Aorta (tissue), 5 donors: Measurements from ENCODE around the gene YJU2. TPM values are rescaled to one million over a fixed set of nuclear protein-coding genes. Genes with fewer than 3 reads are reported as not detected.
"Not testable (repeated sequence)": the region's sequence is repeated elsewhere in the genome, so short reads cannot be mapped to it uniquely, and the experiment has no call there.

Experiments
- ATAC-seq: fragments of 200-7000 bp; cut with Tn5 transposase; one replicate; pipeline ENCODE4 v1.9.1; 2022; ENCODE audit warnings: moderate library complexity; ENCODE audit not compliant: low FRiP score
- DNase-seq, 2 donors: peaks; one replicate each; pipeline ENCODE4 v3.0.0-alpha.2; 2020
- H3K27ac ChIP-seq, 2 donors: one replicate each; pipeline ENCODE4 v1.5.1; 2013; ENCODE audit warnings: low read length in 2 of 2, mild to moderate bottlenecking in 2 of 2, moderate library complexity in 2 of 2, control low read depth in 1 of 2, inconsistent platforms in 1 of 2, low read depth in 1 of 2
- H3K27me3 ChIP-seq, 2 donors: one replicate each; pipeline ENCODE4 v1.6.1; 2013; ENCODE audit warnings: control low read depth in 1 of 2, low read length in 1 of 2, mild to moderate bottlenecking in 1 of 2, moderate library complexity in 1 of 2; ENCODE audit not compliant: insufficient read depth in 2 of 2, control insufficient read depth in 1 of 2
- H3K36me3 ChIP-seq, 2 donors: one replicate each; pipeline ENCODE4 v1.6.1; 2013; ENCODE audit warnings: control low read depth in 1 of 2, low read length in 1 of 2, mild to moderate bottlenecking in 1 of 2; ENCODE audit not compliant: insufficient read depth in 2 of 2, control insufficient read depth in 1 of 2
- H3K4me1 ChIP-seq, 2 donors: one replicate each; pipeline ENCODE4 v1.6.1; 2013; ENCODE audit warnings: low read length in 2 of 2, control low read depth in 1 of 2, mild to moderate bottlenecking in 1 of 2, moderate library complexity in 1 of 2; ENCODE audit not compliant: insufficient read depth in 2 of 2, control insufficient read depth in 1 of 2
- H3K4me3 ChIP-seq, 2 donors: one replicate each; pipeline ENCODE4 v1.5.1; 2013; ENCODE audit warnings: low read length in 2 of 2, control low read depth in 1 of 2, mild to moderate bottlenecking in 1 of 2
- H3K9me3 ChIP-seq: one replicate; pipeline ENCODE4 v1.6.1; 2013; ENCODE audit warnings: mild to moderate bottlenecking, low read length; ENCODE audit not compliant: control insufficient read depth
- whole genome bisulfite sequencing, 2 donors: extraction: QIAGEN DNeasy Blood & Tissue Kit; methylation state at CpG; one replicate each; pipeline ENCODE4 v1.1.7; 2013; 5-methylcytosine and 5-hydroxymethylcytosine counted together
- intact Hi-C, 2 donors: fragments of 100-400 bp; cut with DNase I; formaldehyde crosslinking; loops; one replicate each; pipeline versions ENCODE4 v1.14.2 to v1.15.0; 2022
- polyA plus RNA-seq, 2 donors: library from polyadenylated mRNA; stranded (reverse); fragments of 200-250 nt; gene quantifications; one replicate each; pipeline ENCODE4 v1.2.3, GENCODE V29; 2013
- total RNA-seq, 2 donors: library from RNA; stranded (reverse); fragmentation: NEBNext Ultra II Directional; extraction: Animal tissue kit (Norgen Biotek cat#: 25700); gene quantifications; one replicate each; pipeline ENCODE4 v1.2.1, GENCODE V29; 2021
- donor health status: healthy with polysubstance abuse.
- donor health status: Bipolar disorder and iron deficiency.
- donor health status: DM: no; HTN: no; CAD: no.
- donor health status: DM: no; HTN: no; CAD: no.
- donor health status: DM: yes; HTN: yes; CAD: no.

YJU2 gene
- total and polyA plus RNA-seq, 4 donors = 12.4 to 25.2 (median 13.7) TPM

- Histone ChIP-seq H3K27ac (no peak overlapping the region), H3K27me3 (no peaks in the 10 kb centered on the region), H3K9me3 (no peaks in the 10 kb centered on the region), H3K4me1 (no peaks in the 10 kb centered on the region), H3K4me3 (no peak overlapping the region), H3K36me3 (no peaks in the 10 kb centered on the region)
- no peak for DNase-seq
- 80 to 81% methylated on average over 10 of the region's 10 CpGs for WGBS, 2 donors
- no peak for ATAC-seq
- intact Hi-C loops = no loop called here
Observed at GRCh38 chr19:4206818-4207484, 39.9 kb upstream of the YJU2 start.

- intact Hi-C loops = no loop called here
- ATAC-seq (no peak), DNase-seq (no peak)
- Histone ChIP-seq H3K36me3 (no peaks in the 10 kb centered on the region), H3K4me3 (no peak overlapping the region), H3K27ac (no peak overlapping the region), H3K4me1 (no peaks in the 10 kb centered on the region), H3K9me3 (no peaks in the 10 kb centered on the region), H3K27me3 (no peaks in the 10 kb centered on the region)
- 75 to 83% methylated on average over 13 of the region's 13 CpGs for WGBS, 2 donors
Observed at GRCh38 chr19:4208385-4209094, 38.3 kb upstream of the YJU2 start.

GRCh38 chr19:4210166-4210731 is 36.6 kb upstream of the YJU2 start:
- ATAC-seq (no peak), DNase-seq (no peak)
- Histone ChIP-seq H3K9me3 (no peaks in the 10 kb centered on the region), H3K27ac (no peak overlapping the region), H3K36me3 (no peaks in the 10 kb centered on the region), H3K27me3 (no peaks in the 10 kb centered on the region), H3K4me1 (no peaks in the 10 kb centered on the region), H3K4me3 (no peak overlapping the region)
- intact Hi-C loops = no loop called here
- WGBS, 2 donors = 79 to 84% methylated on average over 13 to 15 of the region's 15 CpGs

- Histone ChIP-seq H3K27me3 (no peaks in the 10 kb centered on the region), H3K36me3 (no peaks in the 10 kb centered on the region), H3K27ac (no peak overlapping the region), H3K4me3 (no peak overlapping the region), H3K4me1 (no peaks in the 10 kb centered on the region), H3K9me3 (no peaks in the 10 kb centered on the region)
- no peak for ATAC-seq
- WGBS, 2 donors = 67 to 73% methylated on average over 3 of the region's 3 CpGs
- intact Hi-C loops = no loop called here
- no peak for DNase-seq
Observed at GRCh38 chr19:4213116-4213515, 33.8 kb upstream of the YJU2 start.

- Histone ChIP-seq H3K27me3 (no peaks in the 10 kb centered on the region), H3K36me3 (no peaks in the 10 kb centered on the region), H3K4me1 (no peaks in the 10 kb centered on the region), H3K4me3 (no peak overlapping the region), H3K27ac (no peak overlapping the region), H3K9me3 (no peaks in the 10 kb centered on the region)
- no peak for DNase-seq
- ATAC-seq = no peak
- intact Hi-C loops = no loop called here
- WGBS, 2 donors = 61 to 67% methylated on average over 10 of the region's 10 CpGs
Observed at GRCh38 chr19:4215807-4216206, 31.1 kb upstream of the YJU2 start.

GRCh38 chr19:4216846-4217245 is 30.0 kb upstream of the YJU2 start:
- Histone ChIP-seq H3K27me3 (no peaks in the 10 kb centered on the region), H3K36me3 (no peaks in the 10 kb centered on the region), H3K4me1 (no peaks in the 10 kb centered on the region), H3K27ac (no peak overlapping the region), H3K4me3 (no peak overlapping the region), H3K9me3 (no peaks in the 10 kb centered on the region)
- WGBS, 2 donors = 78 to 79% methylated on average over 6 of the region's 6 CpGs
- ATAC-seq (no peak), DNase-seq (no peak)
- intact Hi-C loops = no loop called here

- H3K4me3 ChIP-seq = no peak overlapping the region
- H3K9me3 ChIP-seq = no peaks in the 10 kb centered on the region
- H3K4me1 ChIP-seq = no peaks in the 10 kb centered on the region
- WGBS, 2 donors = 95 to 97% methylated on average over 64 to 81 of the region's 81 CpGs
- H3K36me3 ChIP-seq = no peaks in the 10 kb centered on the region
- no peaks in the 10 kb centered on the region for H3K27me3 ChIP-seq
- ATAC-seq = no peak
- H3K27ac ChIP-seq = no peak overlapping the region
- DNase-seq = no peak
- intact Hi-C loops = no loop called here
Observed at GRCh38 chr19:4217429-4218264, 29.2 kb upstream of the YJU2 start.

GRCh38 chr19:4218523-4218922 is 28.4 kb upstream of the YJU2 start:
- DNase-seq, H3K27ac ChIP-seq, H3K4me3 ChIP-seq, ATAC-seq, intact Hi-C loops, H3K27me3 ChIP-seq, H3K4me1 ChIP-seq, H3K36me3 ChIP-seq, H3K9me3 ChIP-seq: not testable (repeated sequence)
- 94 to 98% methylated on average over 1 of the region's 1 CpG for WGBS, 2 donors
